ENCODE data around the gene GHRH. TPM values are rescaled to one million over a fixed set of nuclear protein-coding genes. Genes with fewer than 3 reads are reported as not detected.

The GHRH gene
- total RNA-seq, 1 experiment from 2014 or later, result not detected

DNA sequence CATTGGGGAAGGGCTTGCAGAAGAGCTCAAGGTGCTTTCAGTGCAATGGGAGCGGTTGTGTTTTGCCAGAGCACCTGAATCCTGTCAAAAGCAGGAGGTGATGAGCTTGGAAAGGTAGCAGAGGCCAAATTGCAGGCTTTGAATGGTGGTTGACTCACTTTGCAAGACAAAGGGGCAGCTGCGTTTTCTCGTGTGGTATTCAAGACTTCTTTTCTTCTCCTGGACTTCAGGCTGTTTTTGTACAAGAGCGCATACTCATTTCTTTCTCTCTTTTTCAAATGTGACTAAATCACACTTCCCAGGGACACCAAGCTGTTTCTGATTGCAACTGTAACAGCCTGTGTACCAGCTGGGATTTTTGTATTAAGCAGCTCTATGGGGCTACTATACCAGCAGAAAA lies 32.3 kb downstream of the GHRH start:
- Histone ChIP-seq H3K4me1 (ENCODE audit: control insufficient read depth in 1 of 2, insufficient read depth in 2 of 2, low read length in 2 of 2) (no peaks in the 10 kb centered on the region), H3K27me3 (ENCODE audit: insufficient read depth, low read length) (no peaks in the 10 kb centered on the region), H3K27ac (ENCODE audit: low read depth, low read length) (no peak overlapping the region), H4K20me1 (ENCODE audit: insufficient read depth) (no peaks in the 10 kb centered on the region), H3K4me3 (replicated peaks in 1 of 2; ENCODE audit: low read depth in 1 of 2, low read length in 2 of 2) (no peak overlapping the region), H2AFZ (ENCODE audit: low read depth, low read length, poor library complexity, severe bottlenecking) (no peak overlapping the region), H3K9ac (ENCODE audit: low read length) (no peak overlapping the region), H3K79me2 (ENCODE audit: insufficient read depth, low read length) (no peaks in the 10 kb centered on the region), H3K9me2 (ENCODE audit: insufficient read depth) (no peaks in the 10 kb centered on the region), H3K9me3 (ENCODE audit: control insufficient read depth in 1 of 2, insufficient read depth in 1 of 2, low read depth in 1 of 2, low read length in 2 of 2) (no peaks in the 10 kb centered on the region), H3K4me2 (ENCODE audit: low read length) (no peak overlapping the region), H3K36me3 (ENCODE audit: control insufficient read depth in 1 of 2, insufficient read depth in 2 of 2, low read length in 2 of 2) (peaks cover 72 to 83% of the 10 kb centered on the region in 2 experiments)
- ChIA-PET RAD21 (ENCODE audit: low non-redundant PET in 1 of 2, low total read pairs in 2 of 2, uncharacterized antibody in 2 of 2, unreplicated experiment in 2 of 2) (no interaction called here), CTCF (no interaction called here), POLR2A (no interaction called here)
- TF ChIP-seq SP1 (IDR thresholded peaks at IDR 0.05; ENCODE audit: low read depth), result no peak
- TF ChIP-seq CTCF (IDR thresholded peaks at IDR 0.05 in 2 of 3, conservative IDR thresholded peaks at IDR 0.05 in 1 of 3; ENCODE audit: borderline replicate concordance in 1 of 3, insufficient read depth in 1 of 3, low read depth in 2 of 3, low read length in 2 of 3), result no peak
- no peak for DNase-seq (ENCODE audit: low read depth, low spot score)
- BruUV-seq (replicated peaks), result no TSS peak
- ATAC-seq, result no peak
- intact Hi-C loops (cut with micrococcal nuclease), result no loop called here

DNA sequence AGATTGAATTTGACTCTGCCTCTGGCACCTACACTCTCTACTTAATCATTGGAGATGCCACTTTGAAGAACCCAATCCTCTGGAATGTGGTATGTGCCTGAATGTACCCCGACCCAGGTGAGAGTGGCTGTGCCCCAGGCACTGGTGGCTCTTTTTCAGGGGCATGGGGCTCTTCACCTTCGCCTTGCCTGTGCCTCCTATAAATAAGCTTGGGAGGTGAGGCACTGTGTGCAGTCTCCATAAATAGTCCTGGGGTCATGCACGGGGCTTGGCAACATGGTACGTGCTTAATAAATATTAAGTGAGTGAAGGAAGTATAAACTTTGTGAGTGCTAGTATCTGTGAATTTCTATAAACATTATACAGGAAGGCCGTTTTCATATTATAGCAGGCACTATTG lies 33.0 kb downstream of the GHRH start:
- ChIA-PET POLR2A (no interaction called here), CTCF (no interaction called here), RAD21 (ENCODE audit: low non-redundant PET in 1 of 2, low total read pairs in 2 of 2, uncharacterized antibody in 2 of 2, unreplicated experiment in 2 of 2) (no interaction called here)
- H3K27ac ChIP-seq (ENCODE audit: low read depth, low read length), result no peak overlapping the region
- H3K4me2 ChIP-seq (ENCODE audit: low read length), result no peak overlapping the region
- DNase-seq (ENCODE audit: low read depth, low spot score) (no peak), ATAC-seq (no peak)
- no peak overlapping the region for H2AFZ ChIP-seq (ENCODE audit: low read depth, low read length, poor library complexity, severe bottlenecking)
- no peaks in the 10 kb centered on the region for H3K4me1 ChIP-seq (ENCODE audit: control insufficient read depth in 1 of 2, insufficient read depth in 2 of 2, low read length in 2 of 2)
- peaks cover 72 to 83% of the 10 kb centered on the region in 2 experiments for H3K36me3 ChIP-seq (ENCODE audit: control insufficient read depth in 1 of 2, insufficient read depth in 2 of 2, low read length in 2 of 2)
- no peaks in the 10 kb centered on the region for H3K27me3 ChIP-seq (ENCODE audit: insufficient read depth, low read length)
- H3K9me3 ChIP-seq (ENCODE audit: control insufficient read depth in 1 of 2, insufficient read depth in 1 of 2, low read depth in 1 of 2, low read length in 2 of 2), result no peaks in the 10 kb centered on the region
- no TSS peak for BruUV-seq (replicated peaks)
- H3K79me2 ChIP-seq (ENCODE audit: insufficient read depth, low read length), result no peaks in the 10 kb centered on the region
- no peaks in the 10 kb centered on the region for H3K9me2 ChIP-seq (ENCODE audit: insufficient read depth)
- no peak overlapping the region for H3K9ac ChIP-seq (ENCODE audit: low read length)
- intact Hi-C loops (cut with micrococcal nuclease), result no loop called here
- no peaks in the 10 kb centered on the region for H4K20me1 ChIP-seq (ENCODE audit: insufficient read depth)
- H3K4me3 ChIP-seq (replicated peaks in 1 of 2; ENCODE audit: low read depth in 1 of 2, low read length in 2 of 2), result no peak overlapping the region
- TF ChIP-seq ATF3 (IDR thresholded peaks at IDR 0.05), result no peak
- TF ChIP-seq ZBTB33 (IDR thresholded peaks at IDR 0.05; ENCODE audit: extremely low read depth, insufficient replicate concordance, low read length), result no peak
- TF ChIP-seq RAD21 (IDR thresholded peaks at IDR 0.05; ENCODE audit: low read depth), result no peak
- no peak for TF ChIP-seq EGR1 (IDR thresholded peaks at IDR 0.05; ENCODE audit: low read depth)
- TF ChIP-seq ZFX (IDR thresholded peaks at IDR 0.05), result no peak
- no peak for TF ChIP-seq ZNF274 (IDR thresholded peaks at IDR 0.05; ENCODE audit: low read depth, low read length)
- TF ChIP-seq EZH2 (IDR thresholded peaks at IDR 0.05), result no peak
- TF ChIP-seq ELF1 (IDR thresholded peaks at IDR 0.05; ENCODE audit: borderline replicate concordance, low read depth), result no peak
- TF ChIP-seq POLR2AphosphoS5 (IDR thresholded peaks at IDR 0.05; ENCODE audit: low read depth, low read length), result no peak
- TF ChIP-seq POLR2A (IDR thresholded peaks at IDR 0.05; ENCODE audit: borderline replicate concordance, extremely low read depth, insufficient read depth, insufficient read length), result no peak
- TF ChIP-seq TCF7L2 (IDR thresholded peaks at IDR 0.05; ENCODE audit: borderline replicate concordance, extremely low read depth, insufficient read depth, insufficient read length), result no peak
- no peak for TF ChIP-seq EZH2phosphoT487 (IDR thresholded peaks at IDR 0.05; ENCODE audit: borderline replicate concordance)
- no peak for TF ChIP-seq YY1 (IDR thresholded peaks at IDR 0.05; ENCODE audit: extremely low read depth, insufficient replicate concordance, low read depth, low read length)

Data from HCT116 (cell line).